Stimulated activated CD4-positive, alpha-beta T cell treated with anti-CD3 and anti-CD28 coated beads, TNF-alpha, amount 100 ng/mL, for 1 hour (primary cell): ENCODE data around the gene DNMBP.
"Not testable (repeated sequence)": the region's sequence is repeated elsewhere in the genome, so short reads cannot be mapped to it uniquely, and the experiment has no call there.

Source experiments
- DNase-seq, 3 donors: peaks; one replicate each; pipeline ENCODE4 v3.0.0-alpha.2; 2020; ENCODE audit warnings: low read depth in 3 of 3, low spot score in 1 of 3

Gene DNMBP

DNA sequence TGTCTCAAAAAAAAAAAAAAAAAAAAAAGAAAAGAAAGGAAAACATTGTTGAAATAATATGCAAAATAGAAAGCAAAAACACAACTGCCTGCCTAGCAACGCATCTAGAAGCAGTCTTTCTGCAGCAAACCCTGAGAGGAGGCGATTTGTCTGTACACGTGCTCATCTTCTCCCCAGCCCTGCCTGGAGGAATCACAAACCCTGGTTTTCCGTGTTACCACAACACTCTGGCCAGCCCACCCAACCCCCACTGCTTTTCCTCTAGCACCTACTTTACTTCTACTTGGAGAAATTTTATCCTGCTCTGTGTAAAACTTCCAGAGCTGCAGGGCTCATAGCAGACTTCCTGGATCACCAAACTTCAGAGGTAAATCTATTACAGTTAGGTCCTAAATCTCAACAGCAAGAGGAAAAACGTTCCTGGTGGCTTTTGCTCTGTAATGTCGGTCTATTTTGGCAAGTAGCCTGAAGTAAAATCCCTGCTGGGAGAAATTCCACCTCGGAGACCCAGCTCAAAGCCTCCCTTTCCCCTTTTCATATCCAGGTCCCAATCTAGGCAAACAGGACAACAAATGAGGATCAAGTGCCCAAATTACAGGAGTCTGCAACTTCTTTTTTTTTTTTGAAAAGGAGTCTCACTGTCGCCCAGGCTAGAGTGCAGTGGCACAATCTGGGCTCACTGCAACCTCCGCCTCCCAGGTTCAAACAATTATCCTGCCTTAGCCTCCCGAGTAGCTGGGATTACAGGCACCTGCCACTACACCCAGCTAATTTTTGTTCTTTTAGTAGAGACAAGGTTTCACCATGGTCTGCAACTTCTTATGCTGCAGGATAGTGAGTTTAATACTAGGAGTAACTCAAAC, 91.6 kb downstream of the DNMBP start:
- no peak for DNase-seq

- no peak for DNase-seq
These were observed 93.0 kb downstream of the DNMBP start for GRCh38 chr10:99916776-99917175.

- DNase-seq: no peak
These were observed 94.3 kb downstream of the DNMBP start for GRCh38 chr10:99915414-99915813.

DNA sequence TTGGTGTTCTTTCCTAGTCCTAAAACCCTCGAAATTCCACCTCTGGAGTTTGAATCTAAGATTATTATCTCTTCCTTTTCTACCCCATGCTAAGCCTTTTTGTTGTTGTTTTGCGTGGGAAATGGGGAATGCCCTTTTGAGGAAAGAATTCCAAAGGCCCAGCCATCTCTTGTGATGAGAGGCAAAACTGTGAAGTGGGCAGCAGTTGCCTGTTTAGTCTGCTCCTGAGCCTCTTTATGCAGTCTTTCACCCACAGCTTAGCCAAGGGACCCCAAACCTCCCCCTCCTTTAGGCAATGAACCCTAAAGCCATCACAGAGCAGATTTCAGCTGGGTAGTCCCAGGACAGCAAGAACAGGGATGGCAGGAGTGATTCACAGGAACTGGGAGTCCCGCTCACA, 95.5 kb downstream of the DNMBP start:
- no peak for DNase-seq

- DNase-seq: no peak
These were observed 95.9 kb downstream of the DNMBP start for GRCh38 chr10:99913831-99914235.

DNA sequence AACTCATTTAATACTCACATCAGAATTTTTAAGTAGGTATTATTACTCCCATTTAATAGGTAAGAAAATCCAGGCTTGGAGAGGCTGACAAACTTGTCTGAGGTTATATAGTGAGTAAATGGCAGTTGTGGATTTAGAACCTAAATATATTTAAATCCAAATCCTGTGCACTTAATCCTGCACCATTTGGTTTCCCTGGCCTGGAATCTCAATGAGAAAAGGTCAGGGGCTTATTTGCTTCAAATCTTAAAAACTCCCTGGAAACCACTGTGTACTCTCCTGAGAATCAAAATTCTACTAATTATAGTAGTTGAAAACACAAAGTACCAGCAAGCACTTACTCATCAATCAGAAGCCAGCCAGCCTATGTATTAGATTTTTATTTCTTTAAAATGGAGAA, 97.7 kb downstream of the DNMBP start:
- DNase-seq: no peak

GRCh38 chr10:99908512-99908911, 101.2 kb downstream of the DNMBP start:
- DNase-seq: no peak

DNA sequence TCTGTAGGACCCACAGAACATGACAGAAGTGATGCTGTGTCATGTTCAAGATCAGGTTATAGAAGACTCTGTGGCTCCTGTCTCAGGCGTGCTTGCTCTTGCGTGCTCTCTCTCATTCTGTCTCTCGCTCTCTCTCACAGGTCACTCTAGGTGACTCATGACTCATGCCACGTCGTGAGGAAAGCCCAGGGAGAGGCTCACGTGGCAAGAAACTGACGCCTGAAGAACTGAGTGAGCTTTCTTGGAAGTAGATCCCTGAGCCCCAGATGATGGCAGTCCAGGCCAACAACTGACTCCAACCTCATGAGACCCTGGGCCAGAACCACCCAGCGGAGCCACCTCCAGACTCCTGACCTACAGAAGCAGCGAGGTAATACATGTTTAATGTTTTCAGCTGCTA, 103.3 kb downstream of the DNMBP start:
- no peak for DNase-seq

GRCh38 chr10:99905971-99906370, 103.8 kb downstream of the DNMBP start:
- DNase-seq: no peak

DNA sequence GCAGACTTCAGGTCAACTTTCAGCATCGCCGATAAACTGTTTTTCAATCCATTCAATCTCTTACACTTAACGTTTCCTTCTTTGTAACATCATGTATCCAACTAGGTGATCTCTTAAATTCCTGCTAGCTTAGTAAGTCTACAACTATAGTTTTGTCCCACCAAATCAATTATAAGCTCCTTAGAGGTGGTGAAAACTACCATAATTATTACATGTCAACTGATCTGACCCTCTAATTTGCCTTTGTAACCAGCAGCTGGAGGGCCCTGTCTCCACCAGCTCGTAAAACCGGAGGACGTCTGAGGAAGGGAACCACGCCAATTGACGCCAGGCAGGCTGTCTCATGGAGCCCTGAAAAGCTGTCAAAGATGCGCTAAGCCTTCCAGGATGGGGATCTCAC, 113.9 kb downstream of the DNMBP start:
- no peak for DNase-seq

DNA sequence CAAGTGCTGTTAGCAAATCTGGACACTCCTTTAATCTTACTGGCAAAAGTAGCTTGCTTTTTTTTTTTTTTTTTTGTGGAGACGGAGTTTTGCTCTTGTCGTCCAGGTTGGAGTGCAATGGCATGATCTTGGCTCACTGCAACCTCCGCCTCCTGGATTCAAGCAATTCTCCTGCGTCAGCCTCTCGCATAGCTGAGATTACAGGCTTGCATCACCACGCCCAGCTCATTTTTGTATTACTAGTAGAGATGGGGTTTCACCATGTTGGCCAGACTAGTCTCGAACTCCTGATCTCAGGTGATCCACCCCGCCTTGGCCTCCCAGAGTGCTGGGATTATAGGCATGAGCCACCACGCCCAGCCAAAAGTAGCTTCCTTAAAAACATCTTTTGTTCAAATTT, 114.7 kb downstream of the DNMBP start:
- DNase-seq: not testable (repeated sequence)

DNA sequence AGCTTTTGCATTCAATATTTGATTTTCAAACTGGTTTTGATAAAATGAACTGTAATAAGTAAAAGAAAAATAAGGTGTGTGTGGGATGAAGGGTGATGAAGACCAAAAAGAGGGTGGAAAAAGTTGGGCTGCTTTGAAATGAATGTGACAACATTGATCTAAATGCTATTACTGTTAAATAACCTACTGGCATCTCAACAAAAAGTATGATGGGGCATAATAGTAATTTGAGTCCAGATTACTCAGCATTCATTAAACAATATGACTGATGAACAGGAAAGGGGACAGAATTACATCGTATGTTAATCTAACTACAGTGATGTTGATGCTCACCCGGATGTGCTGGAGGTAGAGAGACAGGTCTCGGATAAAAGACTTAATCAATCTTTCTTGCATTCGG, 115.1 kb downstream of the DNMBP start:
- DNase-seq: no peak

DNA sequence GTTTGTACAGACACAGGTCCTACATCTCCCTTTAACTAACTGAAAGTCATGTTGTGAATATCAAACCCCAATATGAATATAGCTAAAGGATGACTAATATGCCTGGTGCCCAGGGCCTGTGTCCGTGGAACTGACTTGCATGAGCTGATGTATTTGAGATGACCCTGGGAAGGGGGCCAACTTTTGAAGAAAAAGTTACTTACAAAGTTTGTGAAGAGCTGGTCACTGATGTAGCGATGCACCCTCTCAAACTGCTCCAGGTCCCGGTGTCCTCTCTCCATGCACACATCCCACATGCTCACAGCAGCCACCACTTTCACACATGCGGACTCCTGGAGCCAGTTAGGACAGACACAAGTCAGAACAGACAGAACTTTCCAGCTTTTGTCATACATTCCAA, 121.1 kb downstream of the DNMBP start:
- DNase-seq: no peak

DNA sequence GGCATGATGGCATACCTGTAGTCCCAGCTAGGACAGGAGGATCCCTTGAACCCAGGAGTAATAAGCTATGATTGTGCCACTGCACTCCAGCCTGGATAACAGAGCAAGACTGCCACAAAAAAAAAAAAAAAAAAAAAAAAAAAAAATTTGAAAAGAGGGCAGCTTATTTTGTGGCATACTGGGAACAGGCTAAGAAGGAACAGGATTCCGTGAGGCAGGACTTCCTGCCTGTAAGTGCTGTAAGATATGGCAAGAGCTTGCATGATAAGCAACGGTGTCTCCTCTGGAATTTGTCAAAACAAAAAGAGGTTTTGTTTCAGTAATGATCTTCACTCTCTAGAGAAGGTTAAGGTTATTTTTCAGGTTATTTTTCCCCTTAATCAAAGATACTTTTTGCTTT, 126.2 kb downstream of the DNMBP start:
- DNase-seq: no peak

DNA sequence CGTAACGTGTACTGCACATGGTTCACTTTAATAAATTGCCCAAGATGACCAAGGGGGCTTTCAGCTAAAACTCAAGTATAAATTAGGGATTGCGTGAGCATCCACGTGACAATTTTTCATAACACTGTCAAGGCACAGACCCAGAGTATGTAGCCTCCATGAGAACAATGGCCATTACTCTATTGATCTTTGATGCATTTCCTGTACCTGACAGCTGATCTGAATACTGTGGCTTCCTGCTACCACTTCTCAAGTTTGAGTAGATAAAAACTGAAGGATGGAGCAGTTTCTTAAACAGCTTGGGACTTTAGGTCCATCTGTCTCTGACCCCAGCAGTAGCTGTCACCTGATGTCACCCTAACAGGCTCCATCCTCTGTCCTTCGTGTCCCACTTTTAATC, 128.4 kb downstream of the DNMBP start:
- no peak for DNase-seq

GRCh38 chr10:99880080-99880835, 129.5 kb downstream of the DNMBP start:
- DNase-seq: no peak

DNA sequence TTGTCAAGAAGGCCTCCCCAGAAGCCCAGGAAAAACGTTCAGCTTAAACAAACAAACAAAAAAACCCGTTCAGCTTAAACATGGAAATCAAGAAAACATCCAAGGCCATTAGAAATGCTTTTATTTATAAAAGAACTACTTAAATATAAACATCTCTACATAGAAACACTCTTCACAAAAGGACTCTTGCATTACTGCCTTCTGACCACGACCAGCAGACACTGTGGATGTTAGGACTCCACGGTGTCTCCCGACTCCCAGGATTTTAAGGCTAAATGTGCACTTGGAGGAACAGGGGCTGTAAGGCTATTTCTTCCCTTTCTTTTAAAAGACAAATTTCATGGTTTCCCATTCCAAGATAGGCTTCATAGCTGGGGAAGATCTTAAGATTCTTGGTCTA, 134.3 kb downstream of the DNMBP start:
- DNase-seq: no peak

GRCh38 chr10:99874341-99875085, 135.2 kb downstream of the DNMBP start:
- DNase-seq: no peak

GRCh38 chr10:99873846-99874245, 135.9 kb downstream of the DNMBP start:
- DNase-seq: no peak

DNA sequence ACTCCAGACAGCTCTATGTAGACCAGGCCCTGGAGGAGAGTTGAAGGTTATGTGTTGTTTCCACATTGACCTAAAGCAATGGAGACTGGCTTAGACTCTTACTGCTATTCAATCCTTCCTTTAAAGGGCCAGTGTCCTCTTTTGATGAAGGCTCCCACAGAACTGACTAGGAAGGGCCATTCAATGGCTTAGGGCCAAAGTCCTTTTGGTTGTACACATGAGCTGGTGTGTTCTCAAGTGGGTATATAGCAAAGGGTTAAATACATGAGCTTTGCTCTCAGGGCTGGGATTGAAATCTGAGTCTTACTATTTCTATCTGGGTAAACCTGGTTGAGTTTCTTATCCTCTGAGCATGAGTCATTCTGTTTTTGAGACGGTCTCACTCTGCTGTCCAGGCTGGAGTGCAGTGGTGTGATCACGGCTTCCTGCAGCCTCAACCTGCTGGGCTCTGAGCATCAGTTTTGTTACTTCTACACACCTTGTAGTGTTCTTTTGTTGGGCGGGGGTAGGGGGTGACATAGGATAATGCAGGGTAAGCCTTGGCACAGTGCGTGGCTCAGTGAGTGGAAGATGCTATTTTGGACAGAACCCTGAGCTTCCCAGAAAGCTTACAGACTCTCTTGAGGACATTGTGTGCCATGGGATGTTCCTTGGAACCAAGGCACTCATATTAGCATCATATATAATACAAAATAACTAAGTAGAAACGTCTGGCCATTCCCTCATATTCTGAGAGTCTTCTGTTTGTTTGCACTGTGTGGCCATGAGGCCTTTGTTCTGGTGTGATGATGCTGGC, 137.2 kb downstream of the DNMBP start:
- DNase-seq: no peak

- DNase-seq: peak in 1 of 3 donors; percentile 20
These were observed 139.5 kb downstream of the DNMBP start for GRCh38 chr10:99870123-99870730.
